Measurements from ENCODE around the gene CMTM3. TPM values are rescaled to one million over a fixed set of nuclear protein-coding genes. Genes with fewer than 3 reads are reported as not detected.
"Not testable (repeated sequence)": the region's sequence is repeated elsewhere in the genome, so short reads cannot be mapped to it uniquely, and the experiment has no call there.

CMTM3 gene
- total RNA-seq, 1 donor from 2014 or later, result 10.1 TPM

DNA sequence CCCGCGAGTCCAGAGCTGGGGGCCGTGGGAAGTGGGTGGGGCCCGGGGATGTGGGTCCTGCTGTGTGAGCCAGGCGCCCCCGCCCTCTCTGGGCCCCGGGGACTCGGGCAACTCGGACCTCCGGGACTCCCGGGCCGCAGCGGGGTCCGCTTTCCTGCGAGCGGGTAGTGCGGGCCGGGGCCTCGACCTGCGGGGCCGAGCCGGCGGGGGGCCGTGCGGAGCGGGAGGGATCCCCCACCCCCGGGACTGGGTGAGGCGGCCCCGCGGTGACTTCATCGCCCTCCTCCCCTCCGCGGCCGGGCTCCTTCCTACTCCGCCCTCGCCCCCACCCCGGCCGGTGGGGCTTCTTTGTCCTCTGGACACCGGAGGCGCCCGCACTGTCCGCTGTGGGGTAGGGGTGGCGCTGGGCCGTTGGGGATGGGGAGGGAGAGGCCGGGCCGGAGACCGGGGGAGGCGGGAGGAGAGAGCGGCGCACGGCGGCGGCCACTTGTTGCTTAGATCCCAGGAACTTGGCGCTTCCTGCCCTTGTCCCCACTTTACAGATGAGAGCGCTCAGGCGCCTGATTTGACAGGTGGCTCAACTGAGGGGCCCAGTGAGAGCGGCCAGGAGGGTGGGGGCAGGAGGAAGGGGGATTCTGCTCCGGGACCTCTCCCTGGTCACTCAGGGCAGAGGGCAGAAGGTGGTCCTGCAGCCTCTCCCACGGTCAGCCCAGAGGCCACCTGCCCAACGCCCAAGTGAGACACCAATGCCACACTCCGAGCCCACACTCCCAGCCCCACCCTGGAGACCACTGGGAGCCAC is 874 bp downstream of the CMTM3 start:
- DNase-seq (peak; percentile 82), ATAC-seq (ENCODE audit: poor library complexity) (peak; percentile 57)
- intact Hi-C loops (cut with DNase I), result loop anchor here (5.0 kb wide), 1 partner anchor 262 kb away; no protein-coding TSS in a partner anchor

DNA sequence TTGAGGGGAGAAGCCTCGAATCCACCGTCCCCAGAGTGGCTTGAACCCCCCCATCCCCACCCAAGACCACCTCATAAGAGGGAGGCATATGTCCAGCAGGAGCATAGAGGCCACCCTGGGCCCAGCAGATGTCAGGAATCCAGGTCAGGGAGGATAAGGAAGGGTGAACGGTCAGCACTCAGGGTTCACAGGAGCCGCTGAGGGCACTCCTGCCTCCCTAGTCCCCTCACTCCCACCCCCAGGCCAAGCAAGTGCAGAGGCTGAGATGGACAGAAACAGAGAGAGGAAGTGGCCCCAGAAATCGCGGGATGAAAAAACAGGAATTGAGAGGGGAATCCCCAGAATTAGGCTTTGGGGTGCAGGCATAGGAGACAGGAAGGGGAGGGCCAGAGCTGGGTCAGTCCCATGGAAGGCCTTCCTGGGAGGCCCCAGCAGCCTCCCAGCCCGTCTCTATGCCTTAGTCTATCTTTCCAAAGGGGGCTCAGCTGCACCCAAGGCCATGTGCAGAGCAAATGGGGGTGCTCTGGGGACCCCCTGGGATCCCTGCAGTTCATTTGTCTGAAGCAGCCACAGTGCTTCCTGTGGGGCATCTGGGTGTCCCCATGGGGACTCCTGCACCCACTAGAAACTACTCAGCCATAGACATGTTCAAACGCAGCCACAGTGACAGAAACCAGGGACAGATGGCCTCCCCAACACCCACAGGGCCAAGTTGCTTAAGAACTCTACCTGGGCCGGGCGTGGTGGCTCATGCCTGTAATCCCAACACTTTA is 1.7 kb downstream of the CMTM3 start:
- DNase-seq, result no peak
- intact Hi-C loops (cut with DNase I), result loop anchor here (5.0 kb wide), 1 partner anchor 261 kb away; no protein-coding TSS in a partner anchor
- ATAC-seq (ENCODE audit: poor library complexity), result no peak

DNA sequence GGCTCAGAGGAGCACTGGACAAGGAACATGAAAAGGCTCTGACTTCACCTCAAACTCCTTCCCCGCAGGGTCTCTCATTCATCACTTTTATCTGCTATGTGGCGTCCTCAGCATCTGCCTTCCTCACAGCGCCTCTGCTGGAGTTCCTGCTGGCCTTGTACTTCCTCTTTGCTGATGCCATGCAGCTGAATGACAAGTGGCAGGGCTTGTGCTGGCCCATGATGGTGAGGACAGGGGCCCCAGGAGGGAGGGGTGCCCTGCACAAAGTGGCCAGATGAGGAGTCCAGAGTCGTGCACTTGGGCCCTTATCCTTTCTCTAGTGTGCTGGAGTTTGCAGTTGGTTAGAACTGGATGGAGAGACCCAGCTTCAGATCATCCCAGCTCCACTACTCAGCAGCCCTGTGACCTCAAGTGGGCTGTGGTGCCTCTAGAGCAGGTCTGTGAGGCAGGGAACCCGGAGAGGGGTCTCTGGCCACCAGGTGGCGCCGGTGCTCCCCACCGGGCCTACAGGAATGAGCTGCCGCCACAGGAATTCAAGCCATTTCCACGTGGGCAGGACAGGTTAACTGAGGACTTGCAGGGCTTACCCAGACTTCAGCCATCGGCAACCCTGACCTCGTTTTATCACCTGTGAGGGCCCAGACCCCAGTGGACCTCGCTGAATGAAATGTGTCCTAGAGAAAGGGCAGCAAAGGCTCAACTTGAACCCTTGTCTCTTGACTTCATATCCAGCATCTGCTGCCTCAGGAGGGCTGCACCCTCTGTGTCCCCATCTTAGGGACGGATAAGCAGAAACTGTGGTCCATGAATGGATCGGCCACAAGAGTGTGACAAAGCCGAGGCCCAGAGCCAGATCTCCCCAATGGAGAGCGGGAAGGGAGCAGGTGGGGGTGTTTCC is 4.0 kb downstream of the CMTM3 start:
- ATAC-seq (ENCODE audit: poor library complexity), result peak; percentile 61
- intact Hi-C loops (cut with DNase I), result loop anchor here (5.0 kb wide), 1 partner anchor 259 kb away; no protein-coding TSS in a partner anchor

DNA sequence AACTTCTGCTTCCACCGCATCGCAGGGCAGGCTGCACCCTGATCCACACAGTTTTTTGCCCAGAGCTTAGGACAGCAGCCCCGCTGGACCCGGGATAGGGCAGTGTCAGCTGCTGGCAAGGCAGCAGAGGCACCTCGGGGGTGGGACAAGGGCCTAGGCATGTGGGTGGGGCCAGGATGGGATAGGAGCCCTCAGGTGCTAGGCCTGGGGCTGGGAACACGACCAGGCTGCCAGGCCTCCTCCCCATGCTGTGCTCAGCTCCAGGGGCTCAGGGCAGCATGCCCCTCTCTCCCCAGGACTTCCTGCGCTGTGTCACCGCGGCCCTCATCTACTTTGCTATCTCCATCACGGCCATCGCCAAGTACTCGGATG is 4.6 kb downstream of the CMTM3 start:
- intact Hi-C loops (cut with DNase I), result loop anchor here (5.0 kb wide), 1 partner anchor 258 kb away; no protein-coding TSS in a partner anchor
- DNase-seq (no peak), ATAC-seq (ENCODE audit: poor library complexity) (no peak)

More for the DNA sequence above, 4.0 kb downstream of the CMTM3 start:
- peak; percentile 93 for DNase-seq

DNA sequence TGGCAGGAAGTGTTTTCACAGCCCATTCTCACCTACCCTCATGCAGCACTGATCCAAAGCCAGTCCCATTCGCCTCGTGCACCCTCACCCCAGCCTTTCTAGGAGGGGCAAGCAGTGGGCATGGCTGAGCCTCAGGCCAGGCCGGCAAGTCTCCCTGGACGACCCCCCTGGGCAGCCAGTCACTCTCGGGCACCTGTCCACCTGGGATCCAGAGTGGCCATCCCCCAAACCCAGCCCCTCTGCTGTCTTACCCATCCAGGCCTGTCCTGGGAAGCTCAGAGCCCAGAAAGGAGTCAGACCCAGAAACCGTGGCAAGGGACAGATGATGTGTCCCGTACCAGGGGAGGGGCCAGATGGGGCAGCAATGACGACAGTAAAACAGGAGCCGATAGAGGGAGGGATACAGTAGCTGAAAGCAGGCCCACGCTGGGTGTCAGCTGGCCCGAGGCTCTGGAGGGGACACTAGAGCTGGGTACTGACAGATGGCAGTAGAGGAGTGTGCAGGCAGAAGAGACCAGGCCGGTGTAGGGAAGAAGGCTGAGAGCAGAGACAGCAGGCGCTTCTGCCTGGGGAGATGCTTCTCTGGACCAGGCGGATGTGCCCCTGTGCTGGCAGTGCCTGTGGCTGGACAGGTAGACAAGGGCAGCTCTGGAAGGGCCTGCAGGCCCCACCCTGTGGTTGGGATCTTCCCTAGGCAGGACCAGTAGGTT is 5.8 kb downstream of the CMTM3 start:
- DNase-seq (no peak), ATAC-seq (ENCODE audit: poor library complexity) (no peak)
- intact Hi-C loops (cut with DNase I), result no loop called here

DNA sequence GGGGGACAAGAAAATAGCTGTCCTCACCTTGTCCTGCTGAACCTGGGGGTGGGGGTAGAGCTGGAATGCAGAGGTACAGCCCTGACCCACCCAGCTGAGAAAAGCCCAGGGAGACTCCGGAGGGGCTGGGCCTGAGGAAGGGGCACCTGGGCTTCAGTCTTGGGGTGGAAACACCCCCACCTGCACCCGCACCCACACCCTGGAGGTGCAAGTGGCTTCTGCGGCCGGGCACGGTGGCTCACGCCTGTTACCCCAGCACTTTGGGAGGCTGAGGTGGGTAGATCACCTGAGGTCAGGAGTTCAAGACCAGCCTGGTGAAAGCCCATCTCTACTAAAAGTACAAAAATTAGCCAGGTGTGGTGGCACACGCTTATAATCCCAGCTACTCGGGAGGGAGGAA is 7.4 kb downstream of the CMTM3 start:
- DNase-seq; intact Hi-C loops (cut with DNase I); ATAC-seq (ENCODE audit: poor library complexity): not testable (repeated sequence)

DNA sequence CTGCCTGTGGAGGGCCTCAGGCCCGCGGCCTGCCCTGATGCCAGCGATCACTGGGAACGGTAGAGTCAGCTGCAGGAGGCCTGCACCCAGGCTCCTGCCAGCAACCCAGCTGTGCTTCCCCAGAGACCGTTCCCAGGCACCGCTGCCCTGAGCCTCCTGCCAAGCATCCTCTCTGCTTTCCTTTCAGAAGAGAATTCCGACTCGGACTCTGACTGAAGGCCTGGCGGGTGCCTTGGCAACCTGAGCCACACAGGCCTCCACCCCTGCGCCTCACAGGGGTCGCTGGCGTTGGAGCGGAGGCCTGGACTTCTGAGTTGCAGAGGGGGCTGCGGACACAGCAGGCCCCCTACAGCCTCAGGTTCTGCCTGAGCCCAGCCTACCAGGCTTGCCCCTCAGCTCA is 7.9 kb downstream of the CMTM3 start:
- intact Hi-C loops (cut with DNase I), result no loop called here
- ATAC-seq (ENCODE audit: poor library complexity) (no peak), DNase-seq (no peak)

DNA sequence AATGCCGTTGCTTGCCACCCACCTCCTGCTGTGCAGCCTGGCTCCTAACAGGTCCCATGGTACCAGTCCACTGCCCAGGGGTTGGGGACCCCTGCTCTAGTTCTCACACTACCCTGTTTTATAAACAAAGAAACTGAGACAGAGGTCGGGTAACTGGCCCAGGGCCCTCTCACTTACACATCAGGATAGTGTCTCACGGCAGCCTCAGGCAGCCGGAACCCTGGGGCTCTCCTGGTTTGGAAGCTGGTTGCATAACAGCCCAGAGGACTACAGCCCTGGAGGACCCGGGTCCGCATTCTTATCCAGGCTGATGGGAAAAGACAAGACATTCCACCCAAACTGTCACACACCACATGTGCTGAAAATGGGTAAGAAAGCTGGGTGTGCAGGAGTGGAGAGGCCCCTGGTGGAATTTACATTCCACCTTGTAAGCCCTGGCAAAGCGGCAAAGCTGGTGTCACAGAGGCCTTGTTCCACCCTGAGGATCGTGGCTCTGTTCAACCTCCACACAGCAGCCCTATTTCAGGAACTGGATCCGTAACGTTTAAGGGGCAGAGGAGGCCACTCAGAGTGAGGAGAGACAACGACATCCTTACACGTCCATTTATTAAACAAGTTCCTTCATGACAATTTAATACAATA is 9.8 kb downstream of the CMTM3 start:
- no peak for DNase-seq
- intact Hi-C loops (cut with DNase I), result no loop called here
- ATAC-seq (ENCODE audit: poor library complexity), result no peak

DNA sequence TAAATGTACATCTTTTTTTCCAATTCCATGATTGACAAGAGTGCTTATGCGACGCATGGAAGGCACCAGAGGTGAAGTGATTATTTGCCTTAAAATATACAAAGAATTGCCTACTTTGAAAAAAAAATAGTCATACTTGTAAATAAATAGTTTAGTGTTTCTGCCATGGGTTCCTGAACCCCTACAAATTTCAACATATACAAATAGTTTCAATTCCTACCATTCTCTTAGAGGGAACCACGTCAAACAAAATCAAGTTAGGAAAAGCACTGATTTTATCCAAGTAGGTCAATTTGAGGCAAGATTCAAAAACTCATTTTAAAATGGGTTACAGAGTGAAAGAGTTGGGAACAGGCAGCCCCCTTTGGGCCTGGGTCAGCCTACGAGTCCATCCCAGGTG is 11.7 kb downstream of the CMTM3 start:
- intact Hi-C loops (cut with DNase I), result no loop called here
- no peak for DNase-seq
- no peak for ATAC-seq (ENCODE audit: poor library complexity)

DNA sequence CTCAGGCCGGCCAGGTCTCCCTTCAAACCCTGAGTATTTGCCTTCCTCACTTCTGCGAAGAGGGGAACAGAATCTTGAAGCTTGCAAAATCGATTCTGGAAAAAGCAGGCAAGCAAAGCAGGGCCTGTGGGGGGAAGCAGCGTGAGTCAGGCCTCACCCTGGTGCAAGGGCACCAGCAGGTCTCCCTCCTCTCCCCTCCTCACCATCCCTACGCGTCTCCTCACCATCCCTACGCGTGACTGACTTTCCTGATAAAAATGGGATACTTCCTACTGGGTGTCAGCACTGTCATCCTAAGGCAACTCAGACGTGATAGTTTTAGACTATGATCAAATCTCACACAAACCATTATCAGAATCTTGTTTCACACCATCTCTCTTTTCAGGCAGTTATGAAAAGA is 12.1 kb downstream of the CMTM3 start:
- intact Hi-C loops (cut with DNase I), result no loop called here
- DNase-seq (no peak), ATAC-seq (ENCODE audit: poor library complexity) (no peak)

DNA sequence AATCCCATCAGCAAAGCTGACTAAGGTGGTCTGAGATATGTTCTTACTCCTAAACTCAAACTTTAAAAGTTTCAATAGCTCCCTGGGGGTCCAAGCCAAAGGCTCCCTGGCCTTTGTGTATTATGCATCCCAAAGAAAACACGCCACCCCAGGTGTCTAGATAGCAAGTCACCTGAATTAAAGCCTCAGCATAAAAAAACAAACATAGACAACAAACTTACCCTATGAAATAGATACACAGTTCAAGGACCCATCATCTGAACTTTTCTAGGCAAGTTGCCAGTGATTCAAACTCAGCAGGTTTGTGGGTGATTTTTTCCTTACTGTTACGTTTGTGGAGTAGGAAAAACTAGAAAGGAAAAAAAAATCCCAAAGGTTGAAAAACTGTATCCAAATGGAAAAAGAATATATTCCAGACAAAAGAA is 12.5 kb downstream of the CMTM3 start:
- ATAC-seq (ENCODE audit: poor library complexity) (no peak), DNase-seq (no peak)
- intact Hi-C loops (cut with DNase I), result no loop called here

DNA sequence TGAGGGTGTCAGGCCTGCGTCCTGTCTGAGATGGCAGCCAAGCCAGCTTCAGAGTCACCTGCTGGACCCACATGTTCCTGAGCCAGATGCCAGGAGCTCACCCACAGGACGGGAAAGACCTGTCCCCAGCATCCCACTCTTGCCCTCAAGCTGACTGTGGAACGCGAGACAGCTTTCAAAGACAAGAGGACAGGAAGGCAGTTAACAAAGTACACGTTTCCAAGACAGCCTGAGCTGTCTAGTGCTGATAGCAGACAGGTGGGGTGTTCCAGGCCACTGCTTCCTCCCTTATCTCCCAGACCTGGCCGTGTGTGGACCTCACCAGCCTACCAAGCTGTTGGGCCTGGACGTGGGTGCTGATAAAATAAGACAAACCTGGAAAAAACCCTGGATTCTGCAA is 13.2 kb downstream of the CMTM3 start:
- DNase-seq, result no peak
- intact Hi-C loops (cut with DNase I), result no loop called here
- ATAC-seq (ENCODE audit: poor library complexity), result no peak

DNA sequence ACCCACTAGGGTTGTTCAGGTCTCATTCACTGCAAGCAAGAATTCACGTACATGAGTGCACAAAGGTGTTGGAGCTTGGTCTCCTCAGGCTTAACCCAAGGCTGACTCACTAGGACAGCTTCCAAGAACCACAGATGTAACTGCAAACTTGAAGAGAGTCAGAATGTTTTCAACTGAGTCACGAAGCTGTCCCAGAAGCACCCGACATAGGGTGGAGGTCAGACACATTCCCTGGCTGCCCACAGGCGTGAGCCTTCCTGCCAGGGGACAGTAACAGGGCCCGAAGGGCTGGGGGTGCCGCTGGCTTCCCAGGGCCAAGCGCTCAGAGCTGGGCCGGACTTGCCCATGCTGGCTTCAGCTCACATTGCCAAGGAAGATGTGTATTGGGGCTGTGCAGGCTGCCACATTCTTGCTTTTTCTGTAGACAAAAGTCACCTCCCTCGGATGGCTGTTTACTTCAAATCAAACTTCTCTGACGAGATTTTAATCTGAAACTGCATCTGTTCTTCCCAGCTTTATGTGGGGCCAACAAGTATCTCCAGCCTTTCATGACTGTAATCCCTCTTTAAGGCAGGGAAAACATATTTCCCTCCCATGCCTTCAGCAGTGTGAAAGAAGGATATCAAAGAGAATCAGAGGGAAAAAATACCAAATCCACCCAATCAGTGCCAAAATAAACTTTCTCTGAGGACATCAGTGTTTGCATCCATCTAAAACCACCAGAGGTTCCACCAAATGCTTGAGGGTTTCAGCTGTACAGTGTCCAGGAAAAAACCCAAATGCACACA is 14.3 kb downstream of the CMTM3 start:
- intact Hi-C loops (cut with DNase I), result no loop called here
- ATAC-seq (ENCODE audit: poor library complexity) (peak; percentile 45), DNase-seq (no peak)

DNA sequence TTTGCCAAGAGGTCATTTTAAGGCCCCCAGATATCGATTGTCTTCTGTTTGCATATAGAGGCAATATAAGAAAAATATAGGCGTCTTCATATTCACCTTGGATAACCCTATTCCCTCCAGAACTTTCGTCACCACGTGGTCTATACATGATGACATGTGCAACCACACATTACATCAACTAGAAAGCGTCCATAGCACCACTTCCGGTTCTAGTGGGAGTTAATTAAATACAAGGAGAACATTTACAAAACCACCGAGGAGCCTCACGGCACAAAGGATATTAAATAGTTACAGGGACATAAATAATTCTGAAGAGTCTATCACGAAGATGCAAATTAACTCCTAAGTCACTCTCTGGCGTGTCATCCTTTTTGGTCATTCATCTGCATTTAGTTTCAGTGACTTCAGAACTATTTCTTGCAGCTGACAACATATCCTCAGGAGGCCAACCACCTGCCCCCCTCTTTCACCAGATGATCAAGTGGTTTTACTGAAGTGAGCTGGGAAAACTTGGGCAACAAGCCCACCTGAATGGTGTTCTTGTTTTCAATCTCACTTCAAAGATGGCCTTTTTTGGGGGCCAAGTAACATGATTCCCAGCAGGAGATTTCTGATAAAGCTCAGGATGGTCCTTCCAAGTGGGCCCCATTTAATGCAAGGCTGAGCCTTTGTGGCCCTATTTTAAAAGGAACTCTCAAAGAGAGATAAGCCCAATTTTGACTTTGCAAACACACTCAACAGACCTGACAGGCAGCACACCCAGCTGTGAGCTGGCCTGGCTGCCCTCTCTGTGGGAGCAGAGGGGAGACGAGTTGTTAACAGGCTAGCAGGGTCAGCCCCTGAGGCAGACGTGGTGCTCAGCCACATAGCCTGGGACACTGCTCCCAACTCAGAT is 15.3 kb downstream of the CMTM3 start:
- intact Hi-C loops (cut with DNase I), result no loop called here
- ATAC-seq (ENCODE audit: poor library complexity), result no peak
- DNase-seq, result no peak

DNA sequence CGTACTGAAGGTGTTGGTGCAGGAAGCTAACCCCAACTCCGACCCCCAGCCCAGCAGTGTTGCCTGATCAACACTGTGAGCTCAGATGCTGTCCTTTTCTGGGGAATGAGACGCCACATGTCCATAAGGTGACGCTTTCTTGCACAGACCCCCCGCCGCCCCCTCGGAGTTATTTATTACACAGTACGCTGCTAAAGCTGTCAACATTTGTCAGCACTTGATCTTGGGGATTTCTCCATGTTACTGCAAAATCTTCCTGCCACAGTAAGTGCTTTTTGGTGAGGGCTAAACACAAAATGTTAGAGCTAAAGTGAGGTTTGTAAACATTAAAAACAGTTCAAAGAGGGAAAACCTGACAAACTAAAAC is 15.9 kb downstream of the CMTM3 start:
- no peak for DNase-seq
- no peak for ATAC-seq (ENCODE audit: poor library complexity)
- intact Hi-C loops (cut with DNase I), result no loop called here

DNA sequence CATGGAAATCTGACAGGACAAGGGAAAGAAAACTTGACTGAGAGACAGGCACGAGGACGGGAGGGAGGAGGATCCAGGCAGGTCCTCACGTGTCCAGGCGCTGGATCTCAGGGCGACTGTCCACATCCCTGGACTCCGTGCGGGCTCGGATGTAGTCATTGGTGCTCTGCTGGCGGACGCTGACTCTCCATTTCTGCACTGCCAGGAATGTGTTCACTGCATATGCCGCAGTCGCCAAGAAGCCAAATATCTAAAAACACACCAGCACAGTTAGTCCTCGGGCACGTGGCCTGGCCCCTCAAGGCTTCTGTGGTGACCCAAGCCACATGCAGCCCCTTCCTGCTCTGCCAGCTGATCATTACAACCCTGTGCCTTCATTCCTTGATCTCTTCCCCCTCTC is 17.5 kb downstream of the CMTM3 start:
- intact Hi-C loops (cut with DNase I), result no loop called here
- DNase-seq, result no peak
- ATAC-seq (ENCODE audit: poor library complexity), result no peak
